Endothelial cell (in vitro differentiated cells): Measurements from ENCODE around the gene TMEM50B. TPM values are rescaled to one million over a fixed set of nuclear protein-coding genes. Genes with fewer than 3 reads are reported as not detected.

ENCODE experiments used
- DNase-seq: peaks from one replicate; pipeline ENCODE4 v3.0.0; 2021; ENCODE audit warnings: low spot score
- H3K27ac Mint-ChIP-seq: one replicate; pipeline ENCODE4 v1.8.0; 2021; ENCODE audit warnings: mixed read lengths, inconsistent platforms; ENCODE audit not compliant: unreplicated experiment
- H3K27me3 Mint-ChIP-seq: one replicate; pipeline ENCODE4 v1.8.0; 2021; ENCODE audit warnings: mild to moderate bottlenecking, moderate library complexity, mixed read lengths, inconsistent platforms; ENCODE audit not compliant: unreplicated experiment
- H3K36me3 Mint-ChIP-seq: one replicate; pipeline ENCODE4 v1.8.0; 2021; ENCODE audit warnings: mild to moderate bottlenecking, low read depth, mixed read lengths, inconsistent platforms; ENCODE audit not compliant: unreplicated experiment
- H3K4me1 Mint-ChIP-seq: one replicate; pipeline ENCODE4 v1.8.0; 2021; ENCODE audit warnings: mild to moderate bottlenecking, mixed read lengths, inconsistent platforms; ENCODE audit not compliant: unreplicated experiment
- H3K4me3 Mint-ChIP-seq: one replicate; pipeline ENCODE4 v1.8.0; 2021; ENCODE audit warnings: mild to moderate bottlenecking, mixed read lengths, inconsistent platforms; ENCODE audit not compliant: unreplicated experiment
- H3K9me3 Mint-ChIP-seq: one replicate; pipeline ENCODE4 v1.8.0; 2021; ENCODE audit warnings: mixed read lengths, inconsistent platforms; ENCODE audit not compliant: unreplicated experiment
- CTCF ChIP-seq: fragments of 200-600 bp; sonication (generic); IDR thresholded peaks from one replicate; pipeline ENCODE4 v1.5.0; 2021; ENCODE audit warnings: antibody characterized with exemption; ENCODE audit not compliant: unreplicated experiment
- total RNA-seq: library from RNA; stranded (reverse); fragmentation: NEBNext Ultra II Directional; extraction: Animal tissue kit (Norgen Biotek cat#: 25700); gene quantifications from one replicate; pipeline ENCODE4 v1.2.1, GENCODE V29; 2021; ENCODE audit not compliant: unreplicated experiment

The TMEM50B gene
- total RNA-seq, 1 donor from 2014 or later: 35.5 TPM

- H3K4me1 Mint-ChIP-seq: no peaks in the 10 kb centered on the region
- H3K27ac Mint-ChIP-seq: no peak overlapping the region
- no peak for DNase-seq
- no peak for TF ChIP-seq CTCF
- H3K9me3 Mint-ChIP-seq: no peaks in the 10 kb centered on the region
- no peaks in the 10 kb centered on the region for H3K27me3 Mint-ChIP-seq
- peaks cover 7% of the 10 kb centered on the region for H3K36me3 Mint-ChIP-seq
- H3K4me3 Mint-ChIP-seq: no peak overlapping the region
Measured at GRCh38 chr21:33461538-33462250, 18.1 kb downstream of the TMEM50B start.

GRCh38 chr21:33458861-33459260 lies 20.9 kb downstream of the TMEM50B start:
- H3K9me3 Mint-ChIP-seq: no peaks in the 10 kb centered on the region

GRCh38 chr21:33455686-33456446 lies 23.9 kb downstream of the TMEM50B start:
- no peaks in the 10 kb centered on the region for H3K27me3 Mint-ChIP-seq
- DNase-seq: no peak
- H3K27ac Mint-ChIP-seq: no peak overlapping the region
- TF ChIP-seq CTCF: no peak
- no peak overlapping the region for H3K4me3 Mint-ChIP-seq
- no peaks in the 10 kb centered on the region for H3K4me1 Mint-ChIP-seq
- H3K9me3 Mint-ChIP-seq: no peaks in the 10 kb centered on the region
- peaks cover 10% of the 10 kb centered on the region for H3K36me3 Mint-ChIP-seq

More at GRCh38 chr21:33458861-33459260, 20.9 kb downstream of the TMEM50B start:
- Mint-ChIP-seq H3K27ac (no peak overlapping the region), H3K4me1 (no peaks in the 10 kb centered on the region), H3K36me3 (peaks cover 7% of the 10 kb centered on the region), H3K4me3 (no peak overlapping the region), H3K27me3 (no peaks in the 10 kb centered on the region)
- no peak for TF ChIP-seq CTCF
- no peak for DNase-seq

GRCh38 chr21:33452362-33452761 lies 27.4 kb downstream of the TMEM50B start:
- H3K9me3 Mint-ChIP-seq: no peaks in the 10 kb centered on the region
- no peak overlapping the region for H3K27ac Mint-ChIP-seq
- H3K4me3 Mint-ChIP-seq: no peak overlapping the region
- no peaks in the 10 kb centered on the region for H3K4me1 Mint-ChIP-seq
- TF ChIP-seq CTCF: no peak
- no peaks in the 10 kb centered on the region for H3K27me3 Mint-ChIP-seq
- no peak for DNase-seq
- H3K36me3 Mint-ChIP-seq: peaks cover 4% of the 10 kb centered on the region

- H3K27me3 Mint-ChIP-seq: no peaks in the 10 kb centered on the region
- no peaks in the 10 kb centered on the region for H3K4me1 Mint-ChIP-seq
- H3K4me3 Mint-ChIP-seq: no peak overlapping the region
- TF ChIP-seq CTCF: no peak
- no peak overlapping the region for H3K27ac Mint-ChIP-seq
- DNase-seq: no peak
- H3K9me3 Mint-ChIP-seq: no peaks in the 10 kb centered on the region
- peaks cover 4% of the 10 kb centered on the region for H3K36me3 Mint-ChIP-seq
Measured at GRCh38 chr21:33451634-33452071, 28.1 kb downstream of the TMEM50B start.
